Loucy (cell line): ENCODE data around the gene ADARB2.

Experiments used
- H2AFZ ChIP-seq: fragments of 200-600 bp; sonication (generic); 2 replicates; pipeline ENCODE4 v1.6.0; 2016; ENCODE audit warnings: antibody characterized with exemption, mild to moderate bottlenecking, low read length, moderate library complexity
- H3F3A ChIP-seq: fragments of 200-600 bp; 2 replicates; pipeline ENCODE4 v1.6.0; 2016; ENCODE audit warnings: antibody characterized with exemption, low read depth, mild to moderate bottlenecking
- H3K27me3 ChIP-seq: fragments of 200-600 bp; sonication (generic); 2 replicates; pipeline ENCODE4 v1.6.1; 2014; ENCODE audit warnings: low read length, mild to moderate bottlenecking; ENCODE audit not compliant: insufficient read depth, poor library complexity, severe bottlenecking
- H3K36me3 ChIP-seq: fragments of 200-600 bp; sonication (generic); 2 replicates; pipeline ENCODE4 v1.6.1; 2016; ENCODE audit warnings: low read length; ENCODE audit not compliant: insufficient read depth
- H3K4me1 ChIP-seq: fragments of 200-600 bp; sonication (generic); 2 replicates; pipeline ENCODE4 v1.5.1; 2014; ENCODE audit warnings: low read length, mild to moderate bottlenecking; ENCODE audit not compliant: insufficient read depth, poor library complexity, severe bottlenecking
- H3K4me2 ChIP-seq: fragments of 200-600 bp; sonication (generic); 2 replicates; pipeline ENCODE4 v1.6.0; 2014; ENCODE audit warnings: antibody characterized with exemption, low read length, low read depth, mild to moderate bottlenecking; ENCODE audit not compliant: poor library complexity, severe bottlenecking
- H3K4me3 ChIP-seq: fragments of 200-600 bp; sonication (generic); 2 replicates; pipeline ENCODE4 v1.5.1; 2014; ENCODE audit warnings: low read length, mild to moderate bottlenecking, mixed read lengths; ENCODE audit not compliant: poor library complexity, severe bottlenecking
- H3K79me2 ChIP-seq: fragments of 200-600 bp; sonication (generic); 2 replicates; pipeline ENCODE4 v1.6.1; 2014; ENCODE audit warnings: low read length; ENCODE audit not compliant: insufficient read depth
- H3K9ac ChIP-seq: fragments of 200-600 bp; sonication (generic); 2 replicates; pipeline ENCODE4 v1.6.0; 2014; ENCODE audit warnings: mild to moderate bottlenecking, low read depth, low read length, moderate library complexity; ENCODE audit not compliant: poor library complexity, severe bottlenecking
- H3K9me2 ChIP-seq: fragments of 200-600 bp; sonication (generic); replicated peaks from 2 replicates; pipeline ENCODE4 v1.6.1; 2016; ENCODE audit warnings: low read depth, low read length, mixed read lengths
- H3K9me3 ChIP-seq: fragments of 200-600 bp; sonication (generic); 2 replicates; pipeline ENCODE4 v1.6.1; 2014; ENCODE audit warnings: mild to moderate bottlenecking, antibody characterized with exemption, low read length, low read depth; ENCODE audit not compliant: insufficient read depth
- H4K20me1 ChIP-seq: fragments of 200-600 bp; sonication (generic); 2 replicates; pipeline ENCODE4 v1.6.0; 2014; ENCODE audit warnings: antibody characterized with exemption, low read length, mild to moderate bottlenecking; ENCODE audit not compliant: insufficient read depth, poor library complexity, severe bottlenecking
- EZH2phosphoT487 ChIP-seq: fragments of 200-600 bp; IDR thresholded peaks from 2 replicates; pipeline ENCODE4 v1.6.1; 2018; ENCODE audit warnings: antibody characterized with exemption, mild to moderate bottlenecking, moderate library complexity, borderline replicate concordance
- TF ChIP-seq, protein P1 (sequence below): fragments of 200-600 bp; sonication (generic); conservative IDR thresholded peaks from 2 replicates; pipeline ENCODE4 v1.5.1; 2014; ENCODE audit warnings: mild to moderate bottlenecking, antibody characterized with exemption, low read length

The ADARB2 gene

DNA sequence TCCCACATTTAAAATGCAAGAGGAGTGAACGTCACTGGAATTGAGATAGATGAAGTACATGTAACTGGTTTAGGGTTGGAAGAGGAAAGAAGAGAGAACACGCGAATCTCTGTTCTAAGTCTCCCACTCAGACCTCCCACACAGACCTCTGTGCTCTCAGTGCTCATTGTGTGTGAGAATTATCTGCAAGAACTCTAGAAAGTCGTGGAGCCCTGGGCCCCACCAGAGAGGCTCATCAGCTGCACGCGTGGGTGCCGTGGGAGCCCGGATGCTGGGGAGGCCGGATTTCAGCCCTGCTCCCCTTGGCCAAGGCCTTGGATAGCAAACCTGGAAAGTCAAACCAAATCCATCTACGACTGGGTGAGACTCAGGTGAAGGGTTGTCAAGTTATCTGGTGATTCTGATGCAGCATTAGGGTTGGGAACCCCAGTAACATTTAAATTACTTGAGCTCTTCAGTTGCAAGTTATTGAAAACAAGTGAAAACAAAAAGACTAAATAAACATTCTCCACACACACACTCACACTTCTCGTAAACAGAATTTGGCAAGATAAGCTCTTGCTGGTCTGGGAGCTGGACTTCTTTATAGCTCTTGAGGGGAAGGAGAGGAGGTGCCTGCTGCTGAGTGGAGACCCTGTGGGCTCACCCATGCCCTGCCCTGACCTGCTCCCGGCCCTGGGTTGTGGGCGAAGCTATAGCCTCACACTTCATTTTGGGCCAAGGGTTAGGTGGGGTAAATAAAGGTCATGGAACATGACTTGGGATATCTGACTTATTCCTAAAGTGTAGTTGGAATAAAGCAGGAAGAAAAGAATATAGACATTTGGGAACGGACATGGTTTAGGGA is 250.3 kb downstream of the ADARB2 start:
- TF ChIP-seq, protein P1, sequence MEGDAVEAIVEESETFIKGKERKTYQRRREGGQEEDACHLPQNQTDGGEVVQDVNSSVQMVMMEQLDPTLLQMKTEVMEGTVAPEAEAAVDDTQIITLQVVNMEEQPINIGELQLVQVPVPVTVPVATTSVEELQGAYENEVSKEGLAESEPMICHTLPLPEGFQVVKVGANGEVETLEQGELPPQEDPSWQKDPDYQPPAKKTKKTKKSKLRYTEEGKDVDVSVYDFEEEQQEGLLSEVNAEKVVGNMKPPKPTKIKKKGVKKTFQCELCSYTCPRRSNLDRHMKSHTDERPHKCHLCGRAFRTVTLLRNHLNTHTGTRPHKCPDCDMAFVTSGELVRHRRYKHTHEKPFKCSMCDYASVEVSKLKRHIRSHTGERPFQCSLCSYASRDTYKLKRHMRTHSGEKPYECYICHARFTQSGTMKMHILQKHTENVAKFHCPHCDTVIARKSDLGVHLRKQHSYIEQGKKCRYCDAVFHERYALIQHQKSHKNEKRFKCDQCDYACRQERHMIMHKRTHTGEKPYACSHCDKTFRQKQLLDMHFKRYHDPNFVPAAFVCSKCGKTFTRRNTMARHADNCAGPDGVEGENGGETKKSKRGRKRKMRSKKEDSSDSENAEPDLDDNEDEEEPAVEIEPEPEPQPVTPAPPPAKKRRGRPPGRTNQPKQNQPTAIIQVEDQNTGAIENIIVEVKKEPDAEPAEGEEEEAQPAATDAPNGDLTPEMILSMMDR = no peak
- no peak for TF ChIP-seq EZH2phosphoT487
- no peaks in the 10 kb centered on the region for H3K36me3 ChIP-seq
- no peaks in the 10 kb centered on the region for H3K9me3 ChIP-seq
- peaks cover 36% of the 10 kb centered on the region for H3K4me1 ChIP-seq
- H3K79me2 ChIP-seq = no peaks in the 10 kb centered on the region
- H3K27me3 ChIP-seq = no peaks in the 10 kb centered on the region
- no peak overlapping the region for H3K9ac ChIP-seq
- no peak overlapping the region for H2AFZ ChIP-seq
- H3F3A ChIP-seq = no peaks in the 10 kb centered on the region
- no peak overlapping the region for H3K4me2 ChIP-seq
- no peaks in the 10 kb centered on the region for H4K20me1 ChIP-seq
- H3K9me2 ChIP-seq = no peaks in the 10 kb centered on the region
- no peak overlapping the region for H3K4me3 ChIP-seq

DNA sequence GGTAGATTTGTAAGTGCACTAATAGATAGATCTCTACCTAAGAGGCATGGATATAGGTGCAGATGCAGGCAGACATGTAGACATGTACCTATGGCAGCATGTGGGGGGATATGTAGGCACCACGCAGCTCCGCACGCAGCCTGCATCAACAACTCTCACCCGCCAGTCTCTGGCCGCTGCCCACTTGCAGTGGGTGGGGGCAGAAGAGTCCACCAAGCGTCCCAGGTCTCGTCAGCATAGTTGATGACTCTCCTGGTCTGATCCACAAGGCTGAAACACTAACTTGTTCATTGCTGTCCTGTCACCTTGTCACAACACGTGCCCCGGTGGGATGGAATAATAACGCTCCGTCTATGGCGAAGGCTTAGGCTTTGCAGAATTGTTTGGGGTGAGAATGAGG is 252.0 kb downstream of the ADARB2 start:
- no peaks in the 10 kb centered on the region for H3K36me3 ChIP-seq
- peaks cover 36% of the 10 kb centered on the region for H3K4me1 ChIP-seq
- H3F3A ChIP-seq = no peaks in the 10 kb centered on the region
- H3K9ac ChIP-seq = no peak overlapping the region
- no peak overlapping the region for H3K4me2 ChIP-seq
- no peaks in the 10 kb centered on the region for H3K79me2 ChIP-seq
- H3K4me3 ChIP-seq = no peak overlapping the region
- no peak overlapping the region for H2AFZ ChIP-seq
- H4K20me1 ChIP-seq = no peaks in the 10 kb centered on the region
- no peaks in the 10 kb centered on the region for H3K9me2 ChIP-seq
- no peaks in the 10 kb centered on the region for H3K27me3 ChIP-seq
- no peaks in the 10 kb centered on the region for H3K9me3 ChIP-seq
- TF ChIP-seq, protein P1 = no peak
- no peak for TF ChIP-seq EZH2phosphoT487

- Histone ChIP-seq H4K20me1 (no peaks in the 10 kb centered on the region), H3F3A (no peaks in the 10 kb centered on the region), H3K27me3 (no peaks in the 10 kb centered on the region), H3K4me2 (no peak overlapping the region), H3K9ac (no peak overlapping the region), H2AFZ (no peak overlapping the region), H3K4me1 (peaks cover 25% of the 10 kb centered on the region), H3K79me2 (no peaks in the 10 kb centered on the region), H3K9me3 (no peaks in the 10 kb centered on the region), H3K36me3 (no peaks in the 10 kb centered on the region), H3K4me3 (no peak overlapping the region), H3K9me2 (no peaks in the 10 kb centered on the region)
- TF ChIP-seq EZH2phosphoT487 = no peak
- TF ChIP-seq, protein P1 = no peak
These were observed 253.5 kb downstream of the ADARB2 start for GRCh38 chr10:1483826-1484225.
